ENCODE data around the gene RBMX.

DNA sequence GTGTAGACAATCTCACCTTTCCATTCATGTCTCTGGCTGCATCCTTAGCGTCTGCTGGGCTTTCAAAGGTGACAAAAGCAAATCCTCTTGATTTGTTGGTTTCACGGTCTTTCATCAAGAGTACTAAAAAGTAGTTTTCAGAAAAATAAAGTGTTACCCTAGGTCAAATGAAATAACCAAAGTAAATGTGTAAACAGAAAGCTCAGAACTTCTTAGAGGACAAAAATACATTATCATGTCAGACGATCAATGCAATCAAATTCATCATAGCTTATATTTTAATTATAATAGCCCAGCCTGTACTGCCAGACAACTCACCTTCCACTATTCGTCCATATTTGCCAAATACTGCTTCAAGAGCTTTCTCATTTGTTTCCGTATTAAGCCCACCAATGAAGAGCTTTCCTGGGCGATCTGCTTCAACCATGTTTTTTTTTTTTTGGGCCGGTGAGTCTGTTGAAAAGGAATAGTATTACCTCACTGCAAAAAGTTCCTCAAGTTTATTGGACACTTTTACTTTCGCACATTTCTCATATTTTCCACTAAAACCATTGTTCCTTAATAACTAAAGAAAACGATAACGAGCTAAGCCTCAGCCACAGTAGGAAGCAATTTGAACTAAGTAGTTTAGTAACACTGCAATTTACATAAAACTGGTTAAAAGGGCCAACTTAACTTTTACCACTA is 1.4 kb downstream of the RBMX start:
- TF ChIP-seq, protein P1, sequence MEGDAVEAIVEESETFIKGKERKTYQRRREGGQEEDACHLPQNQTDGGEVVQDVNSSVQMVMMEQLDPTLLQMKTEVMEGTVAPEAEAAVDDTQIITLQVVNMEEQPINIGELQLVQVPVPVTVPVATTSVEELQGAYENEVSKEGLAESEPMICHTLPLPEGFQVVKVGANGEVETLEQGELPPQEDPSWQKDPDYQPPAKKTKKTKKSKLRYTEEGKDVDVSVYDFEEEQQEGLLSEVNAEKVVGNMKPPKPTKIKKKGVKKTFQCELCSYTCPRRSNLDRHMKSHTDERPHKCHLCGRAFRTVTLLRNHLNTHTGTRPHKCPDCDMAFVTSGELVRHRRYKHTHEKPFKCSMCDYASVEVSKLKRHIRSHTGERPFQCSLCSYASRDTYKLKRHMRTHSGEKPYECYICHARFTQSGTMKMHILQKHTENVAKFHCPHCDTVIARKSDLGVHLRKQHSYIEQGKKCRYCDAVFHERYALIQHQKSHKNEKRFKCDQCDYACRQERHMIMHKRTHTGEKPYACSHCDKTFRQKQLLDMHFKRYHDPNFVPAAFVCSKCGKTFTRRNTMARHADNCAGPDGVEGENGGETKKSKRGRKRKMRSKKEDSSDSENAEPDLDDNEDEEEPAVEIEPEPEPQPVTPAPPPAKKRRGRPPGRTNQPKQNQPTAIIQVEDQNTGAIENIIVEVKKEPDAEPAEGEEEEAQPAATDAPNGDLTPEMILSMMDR (IDR thresholded peaks at IDR 0.05), result no peak
- no peak for TF ChIP-seq POLR2A (IDR thresholded peaks at IDR 0.05)

Measured in Peyer's patch (tissue), 4 donors.